HG02571 (cell line): ENCODE results near the gene RARRES2.

ENCODE experiments used
- ATAC-seq: cut with Tn5 transposase; IDR thresholded peaks from one replicate; pipeline ENCODE4 v1.9.1; 2021; ENCODE audit warnings: mild to moderate bottlenecking, moderate library complexity; ENCODE audit not compliant: unreplicated experiment

The RARRES2 gene

GRCh38 chr7:150363370-150363769 is 21.9 kb upstream of the RARRES2 start:
- ATAC-seq = no peak

GRCh38 chr7:150361807-150362621 is 20.6 kb upstream of the RARRES2 start:
- no peak for ATAC-seq

DNA sequence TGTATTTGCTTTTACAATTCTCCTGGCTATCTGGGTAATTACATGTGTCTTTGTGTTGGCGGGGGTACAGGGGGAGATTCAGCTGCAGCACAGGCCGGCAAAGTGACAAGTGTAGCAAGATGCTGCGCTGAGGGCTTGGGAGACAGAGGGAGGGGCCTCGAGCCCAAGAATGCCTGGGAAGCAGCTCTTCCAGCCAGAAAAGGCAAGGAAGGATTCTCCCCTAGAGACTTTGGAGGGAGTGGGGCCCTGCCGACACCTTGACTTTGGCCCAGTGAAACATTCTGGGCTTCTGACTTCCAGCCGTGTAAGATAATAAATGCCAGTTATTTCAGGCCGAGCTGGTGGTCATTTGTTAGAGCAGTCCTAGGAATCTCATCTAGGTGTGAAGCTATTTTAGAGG is 20.0 kb upstream of the RARRES2 start:
- ATAC-seq = no peak

- no peak for ATAC-seq
Observed at GRCh38 chr7:150360363-150361058, 19.1 kb upstream of the RARRES2 start.

DNA sequence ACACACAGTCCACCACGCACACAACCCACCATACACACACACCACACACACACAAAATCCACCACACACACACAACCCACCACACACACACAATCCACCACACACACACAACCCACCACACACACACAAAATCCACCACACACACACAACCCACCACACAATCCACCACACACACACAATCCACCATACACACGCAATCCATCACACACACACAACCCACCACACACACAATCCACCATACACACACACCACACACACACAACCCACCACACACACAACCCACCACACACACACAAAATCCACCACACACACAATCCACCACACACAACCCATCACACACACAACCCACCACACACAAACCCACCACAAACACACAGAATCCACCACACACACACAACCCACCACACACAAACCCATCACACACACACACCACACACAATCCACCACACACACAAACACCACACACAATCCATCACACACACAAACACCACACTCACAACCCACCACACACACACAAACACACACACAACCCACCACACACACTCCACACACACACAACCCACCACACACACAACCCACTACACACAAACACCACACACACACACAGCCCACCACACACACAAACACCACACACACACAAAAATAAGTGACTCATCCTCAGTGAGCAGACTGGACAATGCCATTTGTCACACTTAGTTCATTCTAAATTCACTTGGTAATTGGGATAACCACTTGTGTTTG is 18.4 kb upstream of the RARRES2 start:
- ATAC-seq = no peak

DNA sequence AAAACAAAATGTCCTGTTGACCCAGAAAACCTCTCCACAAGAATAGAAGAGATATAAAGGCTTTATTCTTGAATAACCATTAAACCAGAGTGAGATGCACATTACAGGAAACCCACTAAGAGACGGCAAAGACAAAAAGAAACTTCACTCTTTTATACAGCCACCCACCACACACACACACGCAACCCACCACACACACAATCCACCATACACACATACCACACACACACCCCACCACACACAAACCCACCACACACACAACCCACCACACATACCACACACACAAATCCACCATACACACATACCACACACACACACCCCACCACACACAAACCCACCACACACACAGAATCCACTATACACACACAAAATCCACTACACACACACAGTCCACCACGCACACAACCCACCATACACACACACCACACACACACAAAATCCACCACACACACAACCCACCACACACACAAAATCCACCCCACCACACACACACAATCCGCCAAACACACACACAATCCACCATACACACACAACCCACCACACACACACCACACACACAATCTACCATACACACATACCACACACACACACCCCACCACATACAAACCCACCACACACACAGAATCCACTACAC is 17.7 kb upstream of the RARRES2 start:
- ATAC-seq = no peak

DNA sequence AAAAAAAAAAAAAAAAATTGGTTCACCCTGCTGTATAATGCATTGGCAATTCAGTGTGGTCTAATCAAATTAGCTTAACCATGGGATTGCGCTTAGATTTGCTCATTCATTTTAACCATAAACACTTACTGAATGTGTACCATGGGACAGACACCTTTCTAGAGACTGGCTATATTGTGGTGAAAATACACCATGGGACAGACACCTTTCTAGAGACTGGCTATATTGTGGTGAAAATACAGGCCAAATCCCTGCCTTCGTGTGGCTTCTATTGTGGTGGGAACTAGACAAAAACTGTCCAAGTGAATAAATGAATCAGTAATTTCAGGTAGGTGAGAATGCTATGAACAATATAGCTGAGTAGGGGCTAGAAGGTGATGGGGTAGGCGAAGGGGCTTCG is 17.0 kb upstream of the RARRES2 start:
- ATAC-seq = no peak

DNA sequence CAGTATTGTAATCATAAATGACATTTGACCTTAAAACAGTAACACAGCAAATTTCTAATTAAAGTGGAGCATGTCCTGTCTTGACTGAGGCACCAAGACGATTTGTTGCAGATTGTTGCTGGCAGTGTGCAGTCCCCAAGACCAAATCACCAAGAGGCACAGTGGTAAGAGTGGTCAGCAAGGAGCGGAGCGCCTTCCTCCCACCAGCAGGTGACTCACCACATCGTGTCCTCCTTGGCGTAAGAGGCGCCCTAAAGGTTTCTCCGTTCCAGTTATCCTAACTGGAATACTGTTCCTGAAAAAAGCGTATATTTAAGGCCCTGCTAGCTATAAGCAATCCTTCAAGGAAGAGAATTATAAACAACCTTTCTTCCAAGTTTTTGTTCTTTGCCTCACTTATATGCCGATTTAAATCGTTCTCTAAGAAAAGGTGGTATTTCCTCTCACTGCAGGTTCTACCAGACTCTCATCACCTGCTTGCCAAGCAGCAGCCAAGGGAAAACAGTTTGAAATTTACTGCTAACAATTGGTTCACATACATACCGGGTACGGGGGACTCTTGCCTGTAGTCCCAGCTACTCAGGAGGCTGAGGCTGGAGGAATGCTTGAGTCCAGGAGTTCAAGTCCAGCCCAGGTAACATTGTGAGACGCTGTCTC is 16.5 kb upstream of the RARRES2 start:
- ATAC-seq = no peak

DNA sequence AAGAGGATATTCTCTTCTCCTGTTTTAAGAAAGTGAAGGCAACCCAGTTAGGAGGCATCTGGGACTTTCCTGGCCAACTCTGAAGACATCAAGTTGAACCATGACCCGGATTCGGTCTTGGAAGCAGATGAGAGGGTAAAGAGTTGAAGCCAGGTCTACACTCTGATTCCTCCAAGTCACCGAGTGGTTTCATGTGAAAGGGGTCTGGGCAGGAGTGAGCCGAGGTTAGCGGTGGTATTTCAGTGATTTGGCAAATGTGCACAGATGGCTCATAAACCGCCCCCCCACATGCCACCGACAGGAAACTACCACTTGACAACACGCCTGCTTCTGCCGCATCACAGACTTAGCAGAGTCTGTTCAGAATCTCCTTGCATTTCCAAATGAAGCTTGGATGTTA is 15.8 kb upstream of the RARRES2 start:
- no peak for ATAC-seq

GRCh38 chr7:150356265-150356897 is 15.0 kb upstream of the RARRES2 start:
- no peak for ATAC-seq

DNA sequence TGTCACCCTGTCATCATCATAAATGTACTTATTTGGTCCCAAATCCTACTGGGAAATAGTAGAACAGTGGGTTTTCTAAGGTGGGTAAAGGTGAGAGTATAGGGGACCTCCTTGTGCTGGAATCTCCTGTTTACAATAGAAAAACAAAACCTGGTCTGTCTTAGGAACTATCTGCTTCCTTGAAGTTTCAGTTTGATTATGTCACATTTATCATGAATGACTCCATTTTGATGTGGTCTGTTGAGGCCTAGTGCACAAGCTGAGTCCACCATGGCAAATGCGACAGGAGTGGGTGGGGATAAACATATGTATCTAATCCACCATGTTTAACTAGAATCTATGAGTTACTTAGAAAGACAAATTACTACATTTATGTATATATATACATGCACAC is 14.2 kb upstream of the RARRES2 start:
- no peak for ATAC-seq

DNA sequence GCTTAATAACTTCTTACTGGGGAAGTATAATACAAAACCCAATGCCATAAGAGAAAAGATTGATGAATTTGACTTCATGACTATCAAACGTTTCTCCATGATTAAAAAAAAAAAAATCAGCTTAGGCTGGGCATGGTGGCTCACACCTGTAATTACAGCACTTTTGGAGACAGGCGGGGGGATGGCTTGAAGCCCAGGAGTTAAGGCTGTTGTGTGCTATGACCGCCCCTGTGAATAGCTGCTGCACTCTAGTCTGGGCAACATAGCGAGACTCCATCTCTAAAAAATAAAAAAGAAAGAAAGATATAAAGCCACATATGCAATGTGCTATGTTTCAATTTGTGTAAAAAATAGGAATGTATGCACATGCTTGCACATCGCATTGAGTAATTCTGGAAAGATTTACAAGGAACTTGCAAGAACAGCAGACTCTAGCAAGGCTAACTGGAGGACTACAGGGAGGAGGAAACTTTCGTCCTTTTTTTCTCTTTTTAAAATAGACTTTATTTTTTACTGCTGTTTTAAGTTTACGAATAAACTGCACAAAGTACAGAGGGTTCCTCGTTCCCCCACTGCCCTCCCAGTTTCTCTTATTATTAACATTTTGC is 10.3 kb upstream of the RARRES2 start:
- no peak for ATAC-seq

DNA sequence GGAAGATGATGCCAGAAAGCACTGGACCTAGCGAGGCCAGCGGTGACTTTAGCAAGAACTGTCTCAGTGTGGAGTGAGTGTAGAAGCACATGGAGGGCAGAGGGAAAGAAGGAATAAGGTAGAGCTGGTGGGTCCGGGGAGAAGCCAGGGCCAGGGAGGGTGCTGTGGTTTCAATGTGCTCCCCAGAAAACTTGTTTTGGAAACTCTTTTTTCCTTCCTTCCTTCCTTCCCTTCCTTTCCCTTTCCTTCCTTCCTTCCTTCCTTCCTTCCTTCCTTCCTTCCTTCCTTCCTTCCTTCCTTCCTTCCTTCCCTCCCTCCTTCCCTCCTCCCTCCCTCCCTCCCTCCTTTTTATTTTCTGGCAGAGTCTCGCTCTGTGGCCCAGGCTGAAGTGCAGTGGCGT is 5.5 kb upstream of the RARRES2 start:
- no peak for ATAC-seq

GRCh38 chr7:150345012-150345411 is 3.6 kb upstream of the RARRES2 start:
- no peak for ATAC-seq

- no peak for ATAC-seq
Observed at GRCh38 chr7:150344299-150344698, 2.9 kb upstream of the RARRES2 start.

- no peak for ATAC-seq
Observed at GRCh38 chr7:150343225-150343624, 1.8 kb upstream of the RARRES2 start.

DNA sequence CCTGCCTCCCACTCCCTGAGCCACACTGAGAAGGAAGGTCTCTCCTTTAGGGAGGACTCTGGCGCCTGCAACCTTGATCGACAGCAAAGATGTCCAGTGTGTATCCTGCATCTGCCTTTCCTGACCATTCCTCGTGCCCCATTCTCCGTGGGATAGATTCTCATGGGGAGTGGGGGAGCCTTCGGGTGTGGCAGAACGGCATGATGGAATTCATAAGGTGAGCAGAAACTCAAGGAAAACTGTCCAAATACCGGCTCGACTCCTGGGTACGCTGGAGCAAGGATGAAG is 636 bp upstream of the RARRES2 start:
- no peak for ATAC-seq

DNA sequence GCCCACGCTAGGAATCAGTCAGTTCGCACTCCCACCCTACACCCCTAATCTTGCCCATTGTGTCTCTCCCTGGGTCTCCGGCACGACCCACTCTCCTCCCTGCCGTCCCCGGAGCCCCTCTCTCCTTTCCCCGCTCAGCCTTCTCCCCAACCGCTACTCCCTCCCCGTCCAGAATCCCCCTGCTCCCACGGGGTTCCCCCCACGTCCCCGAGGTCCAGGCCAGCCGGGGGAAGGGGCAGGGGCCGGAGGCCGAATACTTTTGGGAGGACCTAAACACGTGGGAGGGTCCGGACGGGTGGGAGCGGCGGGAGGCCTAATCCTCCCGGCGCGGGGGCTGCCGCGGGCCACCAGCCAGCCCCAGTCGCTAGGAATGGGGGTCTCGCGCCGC is 560 bp downstream of the RARRES2 start:
- ATAC-seq = no peak

DNA sequence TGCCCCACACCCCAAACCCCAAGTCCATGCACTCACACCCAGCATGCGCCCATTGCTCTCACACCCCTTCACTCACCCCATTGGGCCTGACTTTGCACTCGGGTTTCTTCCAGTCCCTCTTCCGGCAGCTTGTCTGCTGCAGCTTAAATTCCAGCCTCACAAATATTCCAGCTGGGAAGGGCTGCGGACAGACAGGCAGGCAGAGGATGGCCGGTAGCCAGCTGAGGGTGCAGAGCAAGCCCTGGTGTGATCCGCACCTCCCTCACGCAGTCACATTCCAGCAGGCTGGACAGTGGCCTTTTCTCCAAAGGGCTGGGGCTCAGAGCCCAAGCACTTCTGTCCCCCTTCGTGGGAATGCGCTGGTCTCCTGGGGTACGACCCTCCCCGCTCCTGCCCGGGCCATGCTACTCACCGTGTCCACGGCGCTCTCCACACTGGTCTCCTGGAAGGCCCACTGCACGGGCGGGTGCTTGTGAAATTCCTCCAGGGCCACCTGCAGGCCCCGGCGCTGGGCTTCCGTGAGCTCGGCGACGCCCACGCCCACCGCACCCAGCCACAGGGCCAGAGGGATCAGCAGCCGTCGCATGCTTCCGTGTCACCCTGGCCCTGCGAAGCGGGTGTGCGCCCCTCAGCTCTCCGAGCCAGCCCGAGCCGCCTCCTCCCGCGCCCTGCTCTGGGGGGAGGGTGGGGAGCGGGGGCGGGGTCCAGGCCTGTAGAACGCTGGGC is 1.2 kb downstream of the RARRES2 start:
- ATAC-seq = no peak

DNA sequence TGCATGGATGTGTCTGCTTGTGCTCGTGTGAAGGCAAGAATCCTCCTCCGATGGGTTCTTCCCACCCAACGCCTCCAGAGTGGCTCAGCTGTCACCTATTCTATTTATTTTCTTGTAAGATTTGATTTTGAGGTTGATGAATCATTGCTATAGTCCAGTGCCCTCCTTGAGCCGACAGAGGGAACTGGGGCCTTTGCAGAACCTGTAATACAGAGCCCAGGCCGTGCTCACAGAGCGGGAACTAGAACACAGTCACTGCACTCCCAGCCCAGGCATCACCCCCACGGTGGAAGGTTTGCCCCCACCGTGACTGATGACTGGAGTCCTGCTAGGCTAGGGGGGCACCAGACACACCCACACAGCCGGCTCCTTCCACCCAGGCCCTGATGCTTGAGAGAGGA is 2.0 kb downstream of the RARRES2 start:
- no peak for ATAC-seq
